ENCODE measurements around the gene ATAD3A.
A peak's percentile ranks its signal among the peaks of the same experiment; 100 is the strongest.
"Not testable (repeated sequence)": the region's sequence is repeated elsewhere in the genome, so short reads cannot be mapped to it uniquely, and the experiment has no call there.

Gene ATAD3A

GRCh38 chr1:1554550-1554925, 42.6 kb downstream of the ATAD3A start:
- DNase-seq (ENCODE audit: low read depth in 1 of 2, low spot score in 1 of 2) = no peak

DNA sequence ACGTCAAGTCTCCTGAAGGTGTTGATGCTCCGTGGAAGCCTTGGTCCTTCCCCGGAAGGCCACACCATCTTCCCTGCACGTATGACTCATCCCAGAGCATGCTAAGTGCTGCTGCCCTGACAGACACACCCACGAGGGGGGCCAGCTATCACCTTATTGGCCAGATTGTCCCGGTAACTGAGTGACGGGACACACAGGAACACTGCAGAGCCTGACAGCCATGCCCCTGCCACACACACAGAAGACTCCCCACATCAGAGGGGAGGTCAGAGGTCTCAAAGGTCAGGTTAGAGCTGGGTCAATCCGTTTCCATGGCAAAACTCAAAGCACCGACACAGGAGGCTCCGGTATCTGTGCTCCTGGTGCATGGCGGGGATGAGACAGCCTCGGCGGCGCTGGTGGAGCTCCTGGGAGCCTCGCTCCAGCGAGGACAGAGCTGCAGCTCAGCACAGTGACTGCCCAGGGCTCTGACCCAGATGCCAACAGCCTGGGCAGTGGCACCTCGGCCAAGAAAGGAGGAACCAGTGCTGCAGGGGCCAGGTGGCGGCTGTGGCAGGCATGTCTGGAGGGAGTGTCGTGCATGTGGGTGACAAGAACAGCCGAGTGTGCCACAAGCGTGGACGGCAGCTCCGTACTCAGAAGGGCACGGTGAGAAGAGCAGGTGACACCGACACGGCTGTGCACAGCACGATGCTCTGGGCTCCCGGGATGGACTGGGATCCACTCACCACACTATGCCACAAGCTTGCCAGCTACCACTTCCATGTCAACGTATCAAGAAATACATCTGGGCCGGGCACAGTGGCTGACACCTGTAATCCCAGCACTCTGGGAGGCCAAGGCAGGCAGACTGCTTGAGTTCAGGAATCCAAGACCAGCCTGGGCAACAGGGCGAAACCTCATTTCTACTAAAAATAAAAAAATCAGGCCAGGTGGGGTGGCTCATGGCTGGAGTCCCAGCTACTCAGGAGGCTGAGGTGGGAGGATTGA, 43.3 kb downstream of the ATAD3A start:
- no peak for DNase-seq (ENCODE audit: low read depth in 1 of 2, low spot score in 1 of 2)

- DNase-seq (ENCODE audit: low read depth in 1 of 2, low spot score in 1 of 2) = no peak
Observed at GRCh38 chr1:1556505-1556904, 44.5 kb downstream of the ATAD3A start.

DNA sequence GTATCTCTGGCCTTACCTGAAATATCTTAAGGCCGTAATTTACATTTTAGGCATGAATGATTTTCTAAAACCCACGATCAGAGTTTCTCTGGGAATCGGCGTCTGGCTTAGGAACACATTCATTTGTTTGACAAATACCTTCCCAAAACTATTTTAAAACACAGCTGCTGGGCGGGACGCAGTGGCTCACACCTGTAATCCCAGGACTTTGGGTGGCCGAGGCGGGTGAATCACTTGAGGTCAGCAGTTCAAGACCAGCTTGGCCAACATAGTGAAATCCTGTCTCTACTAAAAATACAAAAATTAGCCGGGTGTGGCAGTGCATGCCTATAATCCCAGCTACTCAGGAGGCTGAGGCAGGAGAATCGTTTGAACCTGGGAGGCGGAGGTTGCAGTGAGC, 45.0 kb downstream of the ATAD3A start:
- not testable (repeated sequence) for DNase-seq (ENCODE audit: low read depth in 1 of 2, low spot score in 1 of 2)

- DNase-seq (ENCODE audit: low read depth in 1 of 2, low spot score in 1 of 2) = not testable (repeated sequence)
Observed at GRCh38 chr1:1557688-1558087, 45.7 kb downstream of the ATAD3A start.

GRCh38 chr1:1558591-1558990, 46.6 kb downstream of the ATAD3A start:
- DNase-seq (ENCODE audit: low read depth in 1 of 2, low spot score in 1 of 2) = no peak

GRCh38 chr1:1559066-1559465, 47.1 kb downstream of the ATAD3A start:
- DNase-seq (ENCODE audit: low read depth in 1 of 2, low spot score in 1 of 2) = no peak

- DNase-seq (ENCODE audit: low read depth in 1 of 2, low spot score in 1 of 2) = no peak
Observed at GRCh38 chr1:1560178-1560577, 48.2 kb downstream of the ATAD3A start.

- no peak for DNase-seq (ENCODE audit: low read depth in 1 of 2, low spot score in 1 of 2)
Observed at GRCh38 chr1:1561801-1562470, 50.0 kb downstream of the ATAD3A start.

DNA sequence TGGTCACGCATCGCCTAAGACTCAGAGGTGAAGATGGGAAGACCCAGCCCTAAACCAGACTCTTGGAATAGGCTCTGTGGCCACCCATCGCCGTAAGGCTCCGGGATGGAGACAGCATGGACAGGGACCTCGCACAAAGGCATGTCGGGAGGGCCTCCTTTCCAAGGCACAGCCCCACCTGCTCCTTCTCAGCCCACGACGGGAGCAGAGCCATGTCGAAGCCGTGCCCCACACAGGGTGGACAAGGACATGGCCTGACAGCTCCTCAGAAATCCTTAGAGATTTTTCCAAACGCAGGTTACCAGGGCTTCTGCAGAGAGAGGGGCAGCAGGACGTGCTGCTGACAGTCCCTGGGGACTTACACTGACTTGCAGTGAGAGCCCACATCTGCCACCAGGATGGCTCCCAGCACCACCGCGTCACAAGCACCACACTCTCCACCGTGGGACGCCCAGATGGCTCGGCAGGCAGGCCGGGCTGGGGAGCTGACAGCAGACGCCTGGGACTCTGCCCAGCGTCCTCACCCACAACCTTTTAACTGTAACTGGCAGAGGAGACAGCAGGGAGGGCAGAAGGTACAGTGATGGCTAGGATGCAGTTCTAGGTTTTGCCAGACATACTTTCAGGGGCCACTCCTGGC, 50.7 kb downstream of the ATAD3A start:
- DNase-seq (ENCODE audit: low read depth in 1 of 2, low spot score in 1 of 2) = no peak

DNA sequence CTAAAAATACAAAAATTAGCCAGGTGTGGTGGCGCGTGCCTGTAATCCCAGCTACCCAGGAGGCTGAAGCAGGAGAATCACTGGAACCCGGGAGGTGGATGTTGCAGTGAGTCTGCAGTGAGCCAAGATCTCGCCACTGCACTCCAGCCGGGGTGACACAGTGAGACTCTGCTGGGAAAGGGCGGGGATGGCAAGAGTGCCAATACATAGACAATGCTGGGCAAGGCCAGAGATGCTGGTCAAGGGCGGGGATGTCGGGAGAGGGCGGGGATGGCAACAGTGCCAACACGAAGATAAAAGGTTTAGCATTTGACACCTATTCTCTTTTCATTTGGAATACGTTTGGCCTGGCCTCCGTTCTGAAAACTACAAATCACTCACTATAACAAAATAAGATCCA, 51.7 kb downstream of the ATAD3A start:
- DNase-seq (ENCODE audit: low read depth in 1 of 2, low spot score in 1 of 2) = no peak

GRCh38 chr1:1564268-1564667, 52.3 kb downstream of the ATAD3A start:
- DNase-seq (ENCODE audit: low read depth in 1 of 2, low spot score in 1 of 2) = no peak

GRCh38 chr1:1565340-1565739, 53.4 kb downstream of the ATAD3A start:
- DNase-seq (ENCODE audit: low read depth in 1 of 2, low spot score in 1 of 2) = no peak

GRCh38 chr1:1567152-1567875, 55.4 kb downstream of the ATAD3A start:
- DNase-seq (ENCODE audit: low read depth in 1 of 2, low spot score in 1 of 2) = no peak

GRCh38 chr1:1567891-1568291, 55.9 kb downstream of the ATAD3A start:
- no peak for DNase-seq (ENCODE audit: low read depth in 1 of 2, low spot score in 1 of 2)

- DNase-seq (ENCODE audit: low read depth in 1 of 2, low spot score in 1 of 2) = no peak
Observed at GRCh38 chr1:1569341-1569740, 57.4 kb downstream of the ATAD3A start.

DNA sequence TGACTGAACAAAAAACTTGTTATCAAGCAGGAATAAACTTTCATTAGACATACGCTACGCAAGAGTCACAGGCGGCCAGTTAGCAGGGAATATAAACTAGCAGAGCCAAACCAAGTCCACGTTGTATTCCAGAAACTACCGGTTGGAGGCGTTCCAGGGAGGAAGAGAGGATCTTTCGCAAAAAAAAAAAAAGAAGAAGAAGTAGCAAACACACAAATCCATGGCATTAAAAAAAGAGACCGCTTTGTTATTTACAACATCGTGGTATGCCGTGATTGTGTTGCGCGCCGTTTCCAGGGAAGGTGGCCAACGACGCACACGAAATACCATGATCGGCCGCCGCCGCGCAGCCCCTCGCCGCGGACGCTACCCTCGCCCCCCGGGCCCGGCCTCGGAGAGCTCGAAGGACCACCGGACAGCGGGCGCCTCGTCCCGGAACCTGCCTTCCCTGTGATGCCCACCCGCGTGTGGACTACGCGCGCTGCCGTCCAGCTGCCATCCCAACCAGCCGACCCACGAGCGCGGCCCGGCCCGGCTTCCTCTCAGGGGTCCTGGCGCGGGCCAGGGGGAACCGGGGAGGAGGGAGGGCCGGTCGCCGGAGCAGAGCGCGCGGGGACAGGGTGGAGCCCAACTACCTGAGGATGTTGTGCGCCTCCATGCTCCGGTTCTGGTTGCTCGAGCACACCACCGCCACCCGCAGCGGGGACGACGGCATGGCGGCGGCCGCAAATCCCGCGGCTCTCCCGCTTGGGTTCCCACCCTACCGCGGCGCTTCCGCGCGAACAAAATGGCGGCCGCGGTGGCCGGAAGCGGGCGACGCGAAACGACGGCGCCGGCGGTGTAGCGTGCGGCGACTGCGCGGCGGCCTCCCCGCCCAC, 62.1 kb downstream of the ATAD3A start:
- peak; percentile 6 to 59 for DNase-seq (ENCODE audit: low read depth in 1 of 2, low spot score in 1 of 2)

DNA sequence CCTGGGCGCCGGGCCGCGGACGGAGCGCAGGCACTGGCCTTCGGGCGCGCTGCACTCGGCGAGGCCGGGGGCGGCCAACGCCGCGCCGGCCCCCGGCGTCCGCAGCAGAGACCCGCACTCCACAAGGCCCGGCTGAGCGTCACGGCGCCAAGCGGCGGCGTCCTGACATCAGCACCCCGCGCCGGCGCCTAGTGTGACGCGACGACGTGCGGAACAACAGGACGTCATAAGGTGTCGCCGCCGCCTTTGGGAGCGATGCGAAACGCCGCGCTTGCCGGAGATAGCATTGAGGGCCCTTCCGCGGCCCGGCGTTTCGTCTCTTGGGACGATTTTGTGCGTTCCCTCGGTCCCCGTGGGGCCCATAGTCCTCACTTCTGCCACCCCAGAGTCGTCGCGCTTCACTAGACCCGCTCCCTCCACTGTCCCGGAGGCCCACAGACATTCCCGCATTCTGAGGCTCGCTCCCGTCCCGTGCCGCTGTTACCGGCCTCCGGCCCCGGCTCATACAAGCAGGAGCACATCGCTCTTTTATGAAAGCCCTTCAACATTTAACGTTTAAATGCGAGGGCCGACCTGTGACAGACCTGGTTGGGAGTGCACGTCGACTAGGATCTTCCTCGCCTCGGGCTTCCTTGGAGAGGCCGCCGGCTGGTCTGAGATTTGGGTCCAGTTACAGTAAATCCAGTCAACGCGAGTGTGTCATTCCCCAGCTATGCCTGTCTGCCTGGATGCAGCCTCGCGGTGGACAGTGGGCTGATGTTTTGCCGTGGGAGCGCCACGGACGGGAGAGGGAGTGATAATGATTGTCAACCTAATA, 63.0 kb downstream of the ATAD3A start, which contains the start of gene SSU72:
Gene SSU72, minus strand, starts transcription at position 143 of the 817 bp plus-strand sequence. CDS start 306 bp downstream, outside the sequence.
- DNase-seq (ENCODE audit: low read depth in 1 of 2, low spot score in 1 of 2) = peak; percentile 89

- DNase-seq (ENCODE audit: low read depth in 1 of 2, low spot score in 1 of 2) = no peak
Observed at GRCh38 chr1:1577367-1578011, 65.5 kb downstream of the ATAD3A start.
